CD4-positive, alpha-beta memory T cell (primary cell): ENCODE measurements around the gene FOXP1. TPM values are rescaled to one million over a fixed set of nuclear protein-coding genes. Genes with fewer than 3 reads are reported as not detected.

Experiments
- CTCF ChIA-PET: fragments of 350-600 bp; sonication (Branson Sonifier 250); formaldehyde crosslinking; loops from one replicate; lab custom pipeline; 2021; ENCODE audit warnings: inconsistent platforms; ENCODE audit not compliant: partially characterized antibody; lab: Charles Lee
- POLR2A ChIA-PET: fragments of 350-600 bp; sonication (Branson Sonifier 250); formaldehyde crosslinking; loops from one replicate; lab custom pipeline; 2021; ENCODE audit not compliant: partially characterized antibody; lab: Charles Lee
- DNase-seq, 5 donors: peaks; one replicate each; pipeline versions ENCODE4 v3.0.0 to v3.0.0-alpha.2; 2020 to 2022; ENCODE audit warnings: mixed read lengths in 1 of 5
- H3K27ac ChIP-seq: one replicate; pipeline ENCODE4 v1.7.0; 2013; ENCODE audit warnings: low read depth, low read length
- H3K27me3 ChIP-seq: 2 replicates; pipeline ENCODE4 v1.7.0; 2013; ENCODE audit warnings: mild to moderate bottlenecking, low read length, moderate library complexity; ENCODE audit not compliant: insufficient read depth
- H3K36me3 ChIP-seq: 2 replicates; pipeline ENCODE4 v1.7.0; 2013; ENCODE audit warnings: mild to moderate bottlenecking, low read length, moderate library complexity; ENCODE audit not compliant: insufficient read depth
- H3K4me1 ChIP-seq: 2 replicates; pipeline ENCODE4 v1.7.0; 2013; ENCODE audit warnings: mild to moderate bottlenecking, low read length, moderate library complexity; ENCODE audit not compliant: insufficient read depth
- H3K4me3 ChIP-seq, 2 donors: one replicate each; pipeline ENCODE4 v1.7.0; 2013; ENCODE audit warnings: low read length in 2 of 2, mild to moderate bottlenecking in 1 of 2
- H3K9me3 ChIP-seq, 2 donors: one replicate each; pipeline ENCODE4 v1.7.0; 2013; ENCODE audit warnings: low read length in 2 of 2, control low read depth in 1 of 2; ENCODE audit not compliant: control insufficient read depth in 1 of 2
- H3K27ac Mint-ChIP-seq, 7 donors: one replicate each; pipeline ENCODE4 v1.8.0; 2020 to 2021; ENCODE audit warnings: mixed read lengths in 7 of 7, mild to moderate bottlenecking in 6 of 7, inconsistent platforms in 3 of 7, moderate library complexity in 3 of 7
- H3K27me3 Mint-ChIP-seq, 2 donors: one replicate each; pipeline ENCODE4 v1.8.0; 2020 to 2021; ENCODE audit warnings: mixed read lengths in 2 of 2
- H3K36me3 Mint-ChIP-seq, 2 donors: one replicate each; pipeline ENCODE4 v1.8.0; 2020 to 2021; ENCODE audit warnings: mixed read lengths in 2 of 2, inconsistent platforms in 1 of 2, mild to moderate bottlenecking in 1 of 2
- H3K4me1 Mint-ChIP-seq, 4 donors: one replicate each; pipeline ENCODE4 v1.8.0; 2020 to 2021; ENCODE audit warnings: mixed read lengths in 4 of 4, mild to moderate bottlenecking in 1 of 4
- H3K4me3 Mint-ChIP-seq, 8 donors: one replicate each; pipeline ENCODE4 v1.8.0; 2020 to 2021; ENCODE audit warnings: mixed read lengths in 8 of 8, mild to moderate bottlenecking in 7 of 8, moderate library complexity in 6 of 8, inconsistent platforms in 3 of 8
- H3K9me3 Mint-ChIP-seq, 8 donors: one replicate each; pipeline ENCODE4 v1.8.0; 2020 to 2021; ENCODE audit warnings: mixed read lengths in 8 of 8, mild to moderate bottlenecking in 5 of 8, inconsistent platforms in 3 of 8, moderate library complexity in 1 of 8
- intact Hi-C: fragments of 100-400 bp; cut with micrococcal nuclease; formaldehyde crosslinking; loops from one replicate; pipeline ENCODE4 v1.15.1; 2023
- polyA plus RNA-seq, 2 donors: library from polyadenylated mRNA; unstranded; fragments of 300-500 nt; fragmentation: Illumina TruSeq; gene quantifications; one replicate each; pipeline ENCODE4 v1.2.3, GENCODE V29; 2021
- total RNA-seq, 2 experiments: library from RNA; stranded (reverse); gene quantifications; one replicate each; pipeline ENCODE4 v1.2.3, GENCODE V29; 2021

Gene FOXP1
- total and polyA plus RNA-seq, 4 experiments from 2014 or later = 189 to 348 (median 279) TPM

- Mint-ChIP-seq H3K27ac (peak overlapping the region in 1 of 7 donors; percentile 2), H3K9me3 (no peaks in the 10 kb centered on the region), H3K36me3 (peaks cover 13 to 20% of the 10 kb centered on the region in 2 donors), H3K4me1 (peaks cover 11 to 37% (median 14%) of the 10 kb centered on the region in 4 donors), H3K27me3 (no peaks in the 10 kb centered on the region), H3K4me3 (no peak overlapping the region)
- POLR2A ChIA-PET = no interaction called here
- H3K36me3 ChIP-seq = no peaks in the 10 kb centered on the region
- no peak for DNase-seq
- no peaks in the 10 kb centered on the region for H3K27me3 ChIP-seq
- CTCF ChIA-PET = no interaction called here
- intact Hi-C loops = no loop called here
- no peak overlapping the region for H3K4me3 ChIP-seq
- H3K27ac ChIP-seq = no peak overlapping the region
- peaks cover 4% of the 10 kb centered on the region for H3K4me1 ChIP-seq
- H3K9me3 ChIP-seq = no peaks in the 10 kb centered on the region
These were observed 342.2 kb downstream of the FOXP1 start for GRCh38 chr3:71241246-71241901.

GRCh38 chr3:71240034-71240433, 343.5 kb downstream of the FOXP1 start:
- intact Hi-C loops = no loop called here
- Mint-ChIP-seq H3K27ac (peak overlapping the region in 1 of 7 donors; percentile 29), H3K4me1 (peaks cover 11 to 32% (median 13%) of the 10 kb centered on the region in 4 donors), H3K4me3 (no peak overlapping the region), H3K36me3 (peaks cover 21 to 28% of the 10 kb centered on the region in 2 donors), H3K9me3 (peaks cover 0 to 3% (median 0%) of the 10 kb centered on the region in 8 donors), H3K27me3 (no peaks in the 10 kb centered on the region)
- H3K4me3 ChIP-seq = no peak overlapping the region
- POLR2A ChIA-PET = interaction anchor here (1.2 kb wide), 1 partner anchor 9 kb away, joined by 3 read pairs; no protein-coding TSS in a partner anchor
- no peaks in the 10 kb centered on the region for H3K9me3 ChIP-seq
- H3K27ac ChIP-seq = no peak overlapping the region
- H3K27me3 ChIP-seq = no peaks in the 10 kb centered on the region
- no peak for DNase-seq
- no peaks in the 10 kb centered on the region for H3K36me3 ChIP-seq
- CTCF ChIA-PET = no interaction called here
- H3K4me1 ChIP-seq = no peaks in the 10 kb centered on the region

- DNase-seq = no peak
- H3K4me1 ChIP-seq = no peaks in the 10 kb centered on the region
- H3K27me3 Mint-ChIP-seq = no peaks in the 10 kb centered on the region
- ChIA-PET POLR2A (no interaction called here), CTCF (interaction anchor here (1.0 kb wide), 1 partner anchor 273 kb away, joined by 3 read pairs; no protein-coding TSS in a partner anchor)
- H3K4me3 Mint-ChIP-seq = no peak overlapping the region
- intact Hi-C loops = no loop called here
- H3K4me3 ChIP-seq = no peak overlapping the region
- H3K9me3 ChIP-seq = no peaks in the 10 kb centered on the region
- H3K36me3 Mint-ChIP-seq = peaks cover 25 to 38% of the 10 kb centered on the region in 2 donors
- H3K36me3 ChIP-seq = no peaks in the 10 kb centered on the region
- peaks cover 12 to 28% (median 21%) of the 10 kb centered on the region in 4 donors for H3K4me1 Mint-ChIP-seq
- H3K9me3 Mint-ChIP-seq = peaks cover 0 to 3% (median 0%) of the 10 kb centered on the region in 8 donors
- H3K27me3 ChIP-seq = no peaks in the 10 kb centered on the region
- H3K27ac ChIP-seq = no peak overlapping the region
- H3K27ac Mint-ChIP-seq = peak overlapping the region in 4 of 7 donors; percentile 5 to 45 (median 8)
These were observed 345.2 kb downstream of the FOXP1 start for GRCh38 chr3:71238355-71238757.

- H3K27ac Mint-ChIP-seq = peak overlapping the region in 2 of 7 donors; percentile 5 to 28
- CTCF ChIA-PET = interaction anchor here (1.0 kb wide), 1 partner anchor 274 kb away, joined by 3 read pairs; no protein-coding TSS in a partner anchor
These were observed 345.9 kb downstream of the FOXP1 start for GRCh38 chr3:71237672-71238071.

GRCh38 chr3:71235846-71236245, 347.7 kb downstream of the FOXP1 start:
- POLR2A ChIA-PET = no interaction called here

More at GRCh38 chr3:71237672-71238071, 345.9 kb downstream of the FOXP1 start:
- intact Hi-C loops = no loop called here
- peaks cover 12 to 28% (median 17%) of the 10 kb centered on the region in 4 donors for H3K4me1 Mint-ChIP-seq
- Histone ChIP-seq H3K4me3 (no peak overlapping the region), H3K27ac (no peak overlapping the region), H3K27me3 (no peaks in the 10 kb centered on the region), H3K4me1 (no peaks in the 10 kb centered on the region), H3K9me3 (no peaks in the 10 kb centered on the region), H3K36me3 (no peaks in the 10 kb centered on the region)
- H3K4me3 Mint-ChIP-seq = no peak overlapping the region
- no peak for DNase-seq
- peaks cover 25 to 38% of the 10 kb centered on the region in 2 donors for H3K36me3 Mint-ChIP-seq
- peaks cover 0 to 3% (median 0%) of the 10 kb centered on the region in 8 donors for H3K9me3 Mint-ChIP-seq
- POLR2A ChIA-PET = no interaction called here
- H3K27me3 Mint-ChIP-seq = no peaks in the 10 kb centered on the region

GRCh38 chr3:71232895-71233294, 350.6 kb downstream of the FOXP1 start:
- Mint-ChIP-seq H3K27ac (peak overlapping the region in 2 of 7 donors; percentile 30 to 81), H3K36me3 (peaks cover 22 to 37% of the 10 kb centered on the region in 2 donors), H3K27me3 (no peaks in the 10 kb centered on the region), H3K4me3 (no peak overlapping the region), H3K9me3 (peaks cover 0 to 3% (median 0%) of the 10 kb centered on the region in 8 donors), H3K4me1 (peaks cover 18 to 43% (median 29%) of the 10 kb centered on the region in 4 donors)
- Histone ChIP-seq H3K4me1 (peaks cover 20% of the 10 kb centered on the region), H3K9me3 (no peaks in the 10 kb centered on the region), H3K4me3 (no peak overlapping the region), H3K27ac (no peak overlapping the region), H3K36me3 (no peaks in the 10 kb centered on the region), H3K27me3 (no peaks in the 10 kb centered on the region)
- ChIA-PET CTCF (interaction anchor here (1.2 kb wide), 1 partner anchor 10 kb away, joined by 6 read pairs; no protein-coding TSS in a partner anchor), POLR2A (interaction anchor here (1.2 kb wide), 1 partner anchor 263 kb away, joined by 3 read pairs; no protein-coding TSS in a partner anchor)
- no peak for DNase-seq
- intact Hi-C loops = no loop called here

More at GRCh38 chr3:71235846-71236245, 347.7 kb downstream of the FOXP1 start:
- Histone ChIP-seq H3K36me3 (no peaks in the 10 kb centered on the region), H3K27me3 (no peaks in the 10 kb centered on the region), H3K9me3 (no peaks in the 10 kb centered on the region), H3K4me3 (no peak overlapping the region), H3K4me1 (peaks cover 4% of the 10 kb centered on the region), H3K27ac (no peak overlapping the region)
- Mint-ChIP-seq H3K27ac (peak overlapping the region in 1 of 7 donors; percentile 57), H3K4me3 (no peak overlapping the region), H3K36me3 (peaks cover 26 to 48% of the 10 kb centered on the region in 2 donors), H3K9me3 (peaks cover 0 to 3% (median 0%) of the 10 kb centered on the region in 8 donors), H3K4me1 (peaks cover 18 to 42% (median 22%) of the 10 kb centered on the region in 4 donors), H3K27me3 (no peaks in the 10 kb centered on the region)
- no peak for DNase-seq
- CTCF ChIA-PET = interaction anchor here (0.5 kb wide), 1 partner anchor 9 kb away, joined by 3 read pairs; no protein-coding TSS in a partner anchor
- intact Hi-C loops = no loop called here

GRCh38 chr3:71232175-71232679, 351.3 kb downstream of the FOXP1 start:
- peak overlapping the region in 3 of 7 donors; percentile 31 to 90 (median 38) for H3K27ac Mint-ChIP-seq

More at GRCh38 chr3:71232175-71232679, 351.3 kb downstream of the FOXP1 start:
- peaks cover 24 to 50% (median 32%) of the 10 kb centered on the region in 4 donors for H3K4me1 Mint-ChIP-seq
- POLR2A ChIA-PET = no interaction called here
- H3K9me3 Mint-ChIP-seq = peaks cover 0 to 3% (median 0%) of the 10 kb centered on the region in 8 donors
- Histone ChIP-seq H3K27ac (no peak overlapping the region), H3K36me3 (no peaks in the 10 kb centered on the region), H3K27me3 (no peaks in the 10 kb centered on the region), H3K4me1 (peaks cover 27% of the 10 kb centered on the region), H3K4me3 (no peak overlapping the region), H3K9me3 (no peaks in the 10 kb centered on the region)
- DNase-seq = no peak
- H3K27me3 Mint-ChIP-seq = no peaks in the 10 kb centered on the region
- intact Hi-C loops = no loop called here
- CTCF ChIA-PET = interaction anchor here (1.2 kb wide), 1 partner anchor 10 kb away, joined by 6 read pairs; no protein-coding TSS in a partner anchor
- H3K36me3 Mint-ChIP-seq = peaks cover 17 to 31% of the 10 kb centered on the region in 2 donors
- no peak overlapping the region for H3K4me3 Mint-ChIP-seq
